Liver (tissue), 9 donors: Measurements from ENCODE around the gene OR7D4. TPM values are rescaled to one million over a fixed set of nuclear protein-coding genes. Genes with fewer than 3 reads are reported as not detected.

Source experiments
- DNase-seq: peaks from one replicate; pipeline ENCODE4 v3.0.0-alpha.2; 2017; ENCODE audit warnings: low spot score
- H3K27ac ChIP-seq, 2 donors: one replicate each; pipeline ENCODE4 v1.7.0; 2013; ENCODE audit warnings: inconsistent platforms in 2 of 2, low read length in 2 of 2, control low read depth in 1 of 2, low read depth in 1 of 2, mild to moderate bottlenecking in 1 of 2
- H3K27me3 ChIP-seq, 4 donors: one replicate each; pipeline versions ENCODE4 v1.6.1 to v1.7.0; 2013; ENCODE audit warnings: low read length in 3 of 4, inconsistent platforms in 1 of 4, mild to moderate bottlenecking in 1 of 4, moderate library complexity in 1 of 4; ENCODE audit not compliant: control insufficient read depth in 4 of 4, insufficient read depth in 4 of 4
- H3K36me3 ChIP-seq, 4 donors: one replicate each; pipeline versions ENCODE4 v1.6.1 to v1.7.0; 2013; ENCODE audit warnings: low read length in 3 of 4, mild to moderate bottlenecking in 3 of 4, low read depth in 1 of 4, moderate library complexity in 1 of 4; ENCODE audit not compliant: control insufficient read depth in 4 of 4, insufficient read depth in 3 of 4
- H3K4me1 ChIP-seq, 4 donors: one replicate each; pipeline versions ENCODE4 v1.6.1 to v1.7.0; 2013; ENCODE audit warnings: low read length in 3 of 4, mild to moderate bottlenecking in 3 of 4, moderate library complexity in 1 of 4; ENCODE audit not compliant: control insufficient read depth in 4 of 4, insufficient read depth in 4 of 4
- H3K4me3 ChIP-seq, 3 donors: one replicate each; pipeline versions ENCODE4 v1.6.1 to v1.7.0; 2013; ENCODE audit warnings: low read length in 3 of 3, control low read depth in 1 of 3, low read depth in 1 of 3, mild to moderate bottlenecking in 1 of 3
- H3K9ac ChIP-seq, 2 donors: one replicate each; pipeline ENCODE4 v1.7.0; 2013; ENCODE audit warnings: low read length in 2 of 2, mild to moderate bottlenecking in 2 of 2, moderate library complexity in 2 of 2, control low read depth in 1 of 2, low read depth in 1 of 2
- H3K9me3 ChIP-seq, 4 donors: one replicate each; pipeline versions ENCODE4 v1.6.1 to v1.7.0; 2013; ENCODE audit warnings: low read length in 3 of 4; ENCODE audit not compliant: control insufficient read depth in 4 of 4
- EGR1 ChIP-seq, 2 donors: IDR thresholded peaks; 2 replicates each; pipeline ENCODE4 v1.6.1; 2016 to 2018; ENCODE audit warnings: antibody characterized with exemption in 2 of 2, low read depth in 2 of 2
- FOXA1 ChIP-seq: IDR thresholded peaks from 2 replicates; pipeline ENCODE4 v1.6.1; 2016; ENCODE audit warnings: antibody characterized with exemption
- FOXA2 ChIP-seq: IDR thresholded peaks from 2 replicates; pipeline ENCODE4 v1.6.1; 2016; ENCODE audit warnings: antibody characterized with exemption
- GABPA ChIP-seq, 2 donors: IDR thresholded peaks in 1 of 2; conservative IDR thresholded peaks in 1 of 2; 2 replicates each; pipeline ENCODE4 v1.6.1; 2016; ENCODE audit warnings: antibody characterized with exemption in 2 of 2, mild to moderate bottlenecking in 1 of 2, moderate library complexity in 1 of 2
- HNF4A ChIP-seq, 2 donors: conservative IDR thresholded peaks; 2 replicates each; pipeline ENCODE4 v1.6.1; 2016; ENCODE audit warnings: antibody characterized with exemption in 2 of 2, mild to moderate bottlenecking in 2 of 2
- HNF4G ChIP-seq: IDR thresholded peaks from 2 replicates; pipeline ENCODE4 v1.6.1; 2016; ENCODE audit warnings: antibody characterized with exemption
- JUND ChIP-seq, 2 donors: IDR thresholded peaks; 2 replicates each; pipeline ENCODE4 v1.6.1; 2016; ENCODE audit warnings: antibody characterized with exemption in 2 of 2
- NR2F2 ChIP-seq: IDR thresholded peaks from 2 replicates; pipeline ENCODE4 v1.6.1; 2016; ENCODE audit warnings: antibody characterized with exemption
- RAD21 ChIP-seq, 2 donors: IDR thresholded peaks; 2 replicates each; pipeline ENCODE4 v1.6.1; 2016; ENCODE audit warnings: antibody characterized with exemption in 2 of 2, mild to moderate bottlenecking in 2 of 2
- RXRA ChIP-seq, 2 donors: IDR thresholded peaks; 2 replicates each; pipeline ENCODE4 v1.6.1; 2017 to 2018; ENCODE audit warnings: antibody characterized with exemption in 2 of 2, mild to moderate bottlenecking in 1 of 2
- SP1 ChIP-seq: IDR thresholded peaks from 2 replicates; pipeline ENCODE4 v1.6.1; 2018; ENCODE audit warnings: antibody characterized with exemption, mild to moderate bottlenecking
- TAF1 ChIP-seq: conservative IDR thresholded peaks from 2 replicates; pipeline ENCODE4 v1.6.1; 2016; ENCODE audit warnings: antibody characterized with exemption, mild to moderate bottlenecking
- YY1 ChIP-seq: IDR thresholded peaks from 2 replicates; pipeline ENCODE4 v1.6.1; 2016; ENCODE audit warnings: antibody characterized with exemption, mild to moderate bottlenecking
- WGBS: extraction: QIAGEN DNeasy Blood & Tissue Kit; methylation state at CpG from one replicate; pipeline ENCODE4 v1.1.7; 2013; 5-methylcytosine and 5-hydroxymethylcytosine counted together
- polyA plus RNA-seq, 2 donors: library from polyadenylated mRNA; stranded (reverse) in 1 of 2; unstranded in 1 of 2; fragments of 200-250 nt in 1 of 2; fragments of >200 nt in 1 of 2; fragmentation: Nextera tagmentation in 1 of 2; extraction: Ambion mirVana in 1 of 2; gene quantifications; one replicate each; pipeline versions ENCODE4 v1.2.1 to v1.2.3, GENCODE V29; 2013 to 2015
- total RNA-seq, 2 donors: library from RNA; depleted of rRNA; stranded (reverse); fragments of >200 nt; gene quantifications; one replicate each; pipeline ENCODE4 v1.2.3, GENCODE V29; 2014
- TF ChIP-seq, protein P1 (sequence below): IDR thresholded peaks from 2 replicates; pipeline ENCODE4 v1.6.1; 2016; ENCODE audit warnings: antibody characterized with exemption
- TF ChIP-seq, protein P2 (sequence below): IDR thresholded peaks from 2 replicates; pipeline ENCODE4 v1.6.1; 2016; ENCODE audit warnings: antibody characterized with exemption, mild to moderate bottlenecking
- TF ChIP-seq, protein P3 (sequence below): IDR thresholded peaks from 2 replicates; pipeline ENCODE4 v1.6.1; 2016; ENCODE audit warnings: antibody characterized with exemption
- TF ChIP-seq, protein P4 (sequence below): IDR thresholded peaks from 2 replicates; pipeline ENCODE4 v1.6.1; 2016; ENCODE audit warnings: antibody characterized with exemption
- TF ChIP-seq, protein P5 (sequence below): fragments of 150-350 bp; IDR thresholded peaks from 2 replicates; pipeline ENCODE4 v1.5.1; 2017; ENCODE audit warnings: improper control_type of control experiment, low read depth, low read length; ENCODE audit not compliant: missing input control
- donor health status: healthy.
- donor health status: healthy.
- donor health status: healthy.
- donor health status: healthy.
- donor health status: healthy.

The OR7D4 gene
- total RNA-seq (not detected), polyA plus RNA-seq (not detected)

DNA sequence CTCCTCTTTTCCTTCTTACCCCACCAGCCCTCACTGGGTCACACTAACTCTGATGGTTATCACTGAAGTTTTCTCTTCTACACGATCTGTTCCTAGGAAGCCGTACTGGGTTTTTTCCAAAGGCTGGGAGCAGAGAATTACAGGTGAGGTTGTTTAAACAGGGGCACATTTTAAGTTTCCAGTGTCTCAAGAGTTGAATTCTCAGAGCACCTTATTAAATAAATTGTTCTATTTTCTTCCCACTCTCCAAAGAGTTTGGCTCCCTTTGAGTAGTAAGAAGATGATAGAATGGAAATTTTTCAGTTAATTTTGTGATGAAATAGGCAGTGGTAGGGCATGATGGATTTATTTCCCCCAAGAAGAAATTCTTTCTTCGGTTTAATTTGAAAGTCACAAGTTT is at the start of gene OR7D4:
Gene OR7D4 (minus strand): TSS at position 101 of the 400 bp plus-strand sequence. CDS start 4,752 bp downstream, outside the sequence.
- no peak within 1 kb of the TSS for H3K27ac ChIP-seq
- 61% methylated on average over 3 of the region's 3 CpGs for WGBS
- no peak within 1 kb of the TSS for H3K4me3 ChIP-seq
- DNase-seq: no peak
- H3K4me1 ChIP-seq: no peaks in the 10 kb centered on the region
- H3K9me3 ChIP-seq: peaks cover 0 to 3% (median 1%) of the 10 kb centered on the region in 4 donors
- H3K27me3 ChIP-seq: no peaks in the 10 kb centered on the region
- H3K36me3 ChIP-seq: no peaks in the 10 kb centered on the region
- TF ChIP-seq, protein P1, sequence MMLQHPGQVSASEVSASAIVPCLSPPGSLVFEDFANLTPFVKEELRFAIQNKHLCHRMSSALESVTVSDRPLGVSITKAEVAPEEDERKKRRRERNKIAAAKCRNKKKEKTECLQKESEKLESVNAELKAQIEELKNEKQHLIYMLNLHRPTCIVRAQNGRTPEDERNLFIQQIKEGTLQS: no peak
- TF ChIP-seq FOXA1 (no peak), SP1 (no peak), GABPA (IDR thresholded peaks at IDR 0.05 in 1 of 2, conservative IDR thresholded peaks at IDR 0.05 in 1 of 2) (no peak), FOXA2 (no peak), HNF4A (conservative IDR thresholded peaks at IDR 0.05) (no peak), RAD21 (IDR thresholded peaks at IDR 0.05) (no peak), YY1 (no peak), NR2F2 (no peak), HNF4G (no peak), TAF1 (no peak), RXRA (IDR thresholded peaks at IDR 0.05) (no peak)
- TF ChIP-seq, protein P2, sequence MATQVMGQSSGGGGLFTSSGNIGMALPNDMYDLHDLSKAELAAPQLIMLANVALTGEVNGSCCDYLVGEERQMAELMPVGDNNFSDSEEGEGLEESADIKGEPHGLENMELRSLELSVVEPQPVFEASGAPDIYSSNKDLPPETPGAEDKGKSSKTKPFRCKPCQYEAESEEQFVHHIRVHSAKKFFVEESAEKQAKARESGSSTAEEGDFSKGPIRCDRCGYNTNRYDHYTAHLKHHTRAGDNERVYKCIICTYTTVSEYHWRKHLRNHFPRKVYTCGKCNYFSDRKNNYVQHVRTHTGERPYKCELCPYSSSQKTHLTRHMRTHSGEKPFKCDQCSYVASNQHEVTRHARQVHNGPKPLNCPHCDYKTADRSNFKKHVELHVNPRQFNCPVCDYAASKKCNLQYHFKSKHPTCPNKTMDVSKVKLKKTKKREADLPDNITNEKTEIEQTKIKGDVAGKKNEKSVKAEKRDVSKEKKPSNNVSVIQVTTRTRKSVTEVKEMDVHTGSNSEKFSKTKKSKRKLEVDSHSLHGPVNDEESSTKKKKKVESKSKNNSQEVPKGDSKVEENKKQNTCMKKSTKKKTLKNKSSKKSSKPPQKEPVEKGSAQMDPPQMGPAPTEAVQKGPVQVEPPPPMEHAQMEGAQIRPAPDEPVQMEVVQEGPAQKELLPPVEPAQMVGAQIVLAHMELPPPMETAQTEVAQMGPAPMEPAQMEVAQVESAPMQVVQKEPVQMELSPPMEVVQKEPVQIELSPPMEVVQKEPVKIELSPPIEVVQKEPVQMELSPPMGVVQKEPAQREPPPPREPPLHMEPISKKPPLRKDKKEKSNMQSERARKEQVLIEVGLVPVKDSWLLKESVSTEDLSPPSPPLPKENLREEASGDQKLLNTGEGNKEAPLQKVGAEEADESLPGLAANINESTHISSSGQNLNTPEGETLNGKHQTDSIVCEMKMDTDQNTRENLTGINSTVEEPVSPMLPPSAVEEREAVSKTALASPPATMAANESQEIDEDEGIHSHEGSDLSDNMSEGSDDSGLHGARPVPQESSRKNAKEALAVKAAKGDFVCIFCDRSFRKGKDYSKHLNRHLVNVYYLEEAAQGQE: no peak
- TF ChIP-seq, protein P3, sequence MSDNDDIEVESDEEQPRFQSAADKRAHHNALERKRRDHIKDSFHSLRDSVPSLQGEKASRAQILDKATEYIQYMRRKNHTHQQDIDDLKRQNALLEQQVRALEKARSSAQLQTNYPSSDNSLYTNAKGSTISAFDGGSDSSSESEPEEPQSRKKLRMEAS: no peak
- TF ChIP-seq, protein P4, sequence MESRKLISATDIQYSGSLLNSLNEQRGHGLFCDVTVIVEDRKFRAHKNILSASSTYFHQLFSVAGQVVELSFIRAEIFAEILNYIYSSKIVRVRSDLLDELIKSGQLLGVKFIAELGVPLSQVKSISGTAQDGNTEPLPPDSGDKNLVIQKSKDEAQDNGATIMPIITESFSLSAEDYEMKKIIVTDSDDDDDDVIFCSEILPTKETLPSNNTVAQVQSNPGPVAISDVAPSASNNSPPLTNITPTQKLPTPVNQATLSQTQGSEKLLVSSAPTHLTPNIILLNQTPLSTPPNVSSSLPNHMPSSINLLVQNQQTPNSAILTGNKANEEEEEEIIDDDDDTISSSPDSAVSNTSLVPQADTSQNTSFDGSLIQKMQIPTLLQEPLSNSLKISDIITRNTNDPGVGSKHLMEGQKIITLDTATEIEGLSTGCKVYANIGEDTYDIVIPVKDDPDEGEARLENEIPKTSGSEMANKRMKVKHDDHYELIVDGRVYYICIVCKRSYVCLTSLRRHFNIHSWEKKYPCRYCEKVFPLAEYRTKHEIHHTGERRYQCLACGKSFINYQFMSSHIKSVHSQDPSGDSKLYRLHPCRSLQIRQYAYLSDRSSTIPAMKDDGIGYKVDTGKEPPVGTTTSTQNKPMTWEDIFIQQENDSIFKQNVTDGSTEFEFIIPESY: no peak
- no peak within 1 kb of the TSS for H3K9ac ChIP-seq

DNA sequence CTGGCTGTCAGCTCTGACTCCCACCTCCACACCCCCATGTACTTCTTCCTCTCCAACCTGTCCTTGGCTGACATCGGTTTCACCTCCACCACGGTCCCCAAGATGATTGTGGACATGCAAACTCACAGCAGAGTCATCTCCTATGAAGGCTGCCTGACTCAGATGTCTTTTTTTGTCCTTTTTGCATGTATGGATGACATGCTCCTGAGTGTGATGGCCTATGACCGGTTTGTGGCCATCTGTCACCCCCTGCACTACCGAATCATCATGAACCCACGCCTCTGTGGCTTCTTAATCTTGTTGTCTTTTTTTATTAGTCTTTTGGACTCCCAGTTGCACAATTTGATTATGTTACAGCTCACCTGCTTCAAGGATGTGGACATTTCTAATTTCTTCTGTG is 31.8 kb upstream of the OR7D4 start:
- no peak overlapping the region for H3K27ac ChIP-seq
- DNase-seq: no peak
- H3K4me3 ChIP-seq: no peak overlapping the region
- H3K27me3 ChIP-seq: no peaks in the 10 kb centered on the region
- H3K9ac ChIP-seq: no peak overlapping the region
- no peaks in the 10 kb centered on the region for H3K4me1 ChIP-seq
- H3K9me3 ChIP-seq: peaks cover 5 to 14% (median 7%) of the 10 kb centered on the region in 4 donors
- no peaks in the 10 kb centered on the region for H3K36me3 ChIP-seq
- WGBS: 71% methylated on average over 5 of the region's 5 CpGs
- TF ChIP-seq YY1 (no peak), FOXA2 (no peak), GABPA (IDR thresholded peaks at IDR 0.05 in 1 of 2, conservative IDR thresholded peaks at IDR 0.05 in 1 of 2) (no peak), FOXA1 (no peak), EGR1 (IDR thresholded peaks at IDR 0.05; ENCODE audit: low read depth in 2 of 2) (no peak), SP1 (no peak), HNF4G (no peak), JUND (IDR thresholded peaks at IDR 0.05) (no peak), RAD21 (IDR thresholded peaks at IDR 0.05) (no peak), HNF4A (conservative IDR thresholded peaks at IDR 0.05) (no peak), RXRA (IDR thresholded peaks at IDR 0.05) (no peak)
- TF ChIP-seq, protein P5, sequence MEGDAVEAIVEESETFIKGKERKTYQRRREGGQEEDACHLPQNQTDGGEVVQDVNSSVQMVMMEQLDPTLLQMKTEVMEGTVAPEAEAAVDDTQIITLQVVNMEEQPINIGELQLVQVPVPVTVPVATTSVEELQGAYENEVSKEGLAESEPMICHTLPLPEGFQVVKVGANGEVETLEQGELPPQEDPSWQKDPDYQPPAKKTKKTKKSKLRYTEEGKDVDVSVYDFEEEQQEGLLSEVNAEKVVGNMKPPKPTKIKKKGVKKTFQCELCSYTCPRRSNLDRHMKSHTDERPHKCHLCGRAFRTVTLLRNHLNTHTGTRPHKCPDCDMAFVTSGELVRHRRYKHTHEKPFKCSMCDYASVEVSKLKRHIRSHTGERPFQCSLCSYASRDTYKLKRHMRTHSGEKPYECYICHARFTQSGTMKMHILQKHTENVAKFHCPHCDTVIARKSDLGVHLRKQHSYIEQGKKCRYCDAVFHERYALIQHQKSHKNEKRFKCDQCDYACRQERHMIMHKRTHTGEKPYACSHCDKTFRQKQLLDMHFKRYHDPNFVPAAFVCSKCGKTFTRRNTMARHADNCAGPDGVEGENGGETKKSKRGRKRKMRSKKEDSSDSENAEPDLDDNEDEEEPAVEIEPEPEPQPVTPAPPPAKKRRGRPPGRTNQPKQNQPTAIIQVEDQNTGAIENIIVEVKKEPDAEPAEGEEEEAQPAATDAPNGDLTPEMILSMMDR: no peak
- TF ChIP-seq, protein P2: no peak
- TF ChIP-seq, protein P1: no peak
- TF ChIP-seq, protein P3: no peak
